SKM-1 (cell line): Measurements from ENCODE around the gene MRPL28.
"Not testable (repeated sequence)": the region's sequence is repeated elsewhere in the genome, so short reads cannot be mapped to it uniquely, and the experiment has no call there.

Source experiments
- DNase-seq: peaks from one replicate; lab custom pipeline; 2025; ENCODE audit not compliant: unreplicated experiment; lab: John Stamatoyannopoulos, UW

Gene MRPL28

DNA sequence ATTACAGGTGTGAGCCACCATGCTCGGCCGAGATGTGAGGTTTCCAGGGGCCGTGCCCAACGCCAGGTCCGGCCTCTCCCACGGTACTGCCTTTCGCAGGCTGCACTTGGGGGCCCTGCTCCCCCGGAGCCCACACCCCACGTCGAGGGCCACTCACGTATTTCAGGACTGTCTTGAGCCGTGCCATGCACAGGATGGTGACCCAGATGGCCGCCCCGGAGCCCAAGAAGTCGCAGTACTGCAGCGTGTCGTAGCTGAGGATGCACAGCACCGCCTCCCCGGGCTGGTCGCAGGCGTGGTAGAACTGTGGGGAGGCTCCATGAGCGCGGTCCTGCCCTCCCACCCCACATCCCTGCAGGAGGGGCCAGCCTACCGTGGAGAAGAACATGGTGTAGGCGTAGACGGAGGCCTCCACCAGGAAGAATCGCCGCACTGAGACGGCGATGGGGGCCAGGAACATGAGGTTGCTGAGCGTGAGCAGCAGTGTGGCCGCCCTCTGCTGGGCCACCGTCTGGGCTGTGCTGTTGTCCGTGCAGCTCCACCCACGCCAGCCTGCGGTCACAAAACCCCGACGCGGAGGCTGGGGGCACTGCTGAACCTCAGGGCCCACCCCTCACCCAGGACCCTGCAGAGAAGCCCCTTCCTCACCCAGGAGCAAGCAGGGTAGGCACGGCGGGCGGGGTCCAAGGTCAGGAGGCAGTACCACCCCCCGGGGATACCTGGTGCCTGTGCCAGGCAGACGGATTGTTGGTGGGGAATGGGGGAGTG, 3.7 kb upstream of the MRPL28 start:
- no peak for DNase-seq

DNA sequence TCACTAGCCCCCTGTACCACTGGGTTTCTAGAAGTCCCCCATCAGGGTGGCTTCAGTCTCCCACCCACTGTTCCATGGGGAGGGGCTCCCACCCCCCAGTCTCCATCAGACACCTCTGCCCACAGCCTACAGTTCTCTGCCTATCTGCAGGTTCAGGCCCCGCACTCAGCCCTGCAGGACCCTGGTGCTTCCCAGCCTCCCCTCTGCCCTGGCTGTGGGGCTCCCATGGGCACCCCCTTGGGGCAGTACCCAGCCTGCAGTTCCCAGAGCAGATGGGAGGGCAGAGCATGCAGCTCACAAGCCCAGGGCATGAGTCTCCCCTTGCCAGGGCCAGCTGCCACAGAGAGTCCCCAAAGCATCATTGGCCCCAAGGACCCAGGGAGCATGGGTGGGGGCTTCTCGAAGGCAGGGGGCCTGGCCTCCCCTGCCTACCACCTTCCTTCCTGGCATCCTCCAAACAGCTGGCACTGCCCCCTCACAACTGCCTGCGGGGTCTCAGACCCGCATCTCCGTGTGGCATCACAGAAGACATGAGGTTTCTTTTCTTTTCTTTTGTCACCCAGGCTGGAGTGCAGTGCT, 2.8 kb upstream of the MRPL28 start:
- no peak for DNase-seq

GRCh38 chr16:372302-372983, 2.1 kb upstream of the MRPL28 start:
- no peak for DNase-seq

GRCh38 chr16:371515-372301, 1.4 kb upstream of the MRPL28 start:
- no peak for DNase-seq

- no peak for DNase-seq
These were observed 709 bp upstream of the MRPL28 start for GRCh38 chr16:370979-371514.

DNA sequence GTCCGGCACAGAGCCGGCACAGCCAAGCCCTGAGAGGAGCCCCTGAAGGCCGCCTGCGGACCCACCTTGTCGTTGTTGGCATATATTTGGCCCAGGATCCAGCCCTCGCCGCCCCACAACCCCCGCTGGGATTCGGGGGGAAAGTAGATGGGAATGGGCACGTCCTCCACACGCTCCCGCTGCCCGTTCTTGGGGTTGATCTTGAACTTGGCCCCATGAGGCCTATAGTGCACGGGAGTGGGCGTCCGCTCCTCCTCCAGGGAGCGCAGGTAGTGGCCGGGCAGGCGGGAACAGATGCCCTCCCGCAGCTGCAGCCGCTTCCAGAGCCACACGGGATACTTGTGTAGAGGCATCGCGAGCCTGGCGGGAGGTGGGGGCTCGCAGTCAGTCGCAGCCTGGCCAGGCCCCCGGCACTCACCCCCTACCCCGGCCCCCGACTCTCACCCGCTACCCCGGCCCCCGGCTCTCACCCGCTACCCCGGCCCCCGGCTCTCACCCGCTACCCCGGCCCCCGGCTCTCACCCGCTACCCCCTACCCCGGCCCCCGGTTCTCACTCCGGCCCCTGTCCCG, 387 bp downstream of the MRPL28 start:
- DNase-seq = no peak

GRCh38 chr16:369275-369865, 968 bp downstream of the MRPL28 start:
- no peak for DNase-seq

- DNase-seq = no peak
These were observed 1.8 kb downstream of the MRPL28 start for GRCh38 chr16:368388-369158.

DNA sequence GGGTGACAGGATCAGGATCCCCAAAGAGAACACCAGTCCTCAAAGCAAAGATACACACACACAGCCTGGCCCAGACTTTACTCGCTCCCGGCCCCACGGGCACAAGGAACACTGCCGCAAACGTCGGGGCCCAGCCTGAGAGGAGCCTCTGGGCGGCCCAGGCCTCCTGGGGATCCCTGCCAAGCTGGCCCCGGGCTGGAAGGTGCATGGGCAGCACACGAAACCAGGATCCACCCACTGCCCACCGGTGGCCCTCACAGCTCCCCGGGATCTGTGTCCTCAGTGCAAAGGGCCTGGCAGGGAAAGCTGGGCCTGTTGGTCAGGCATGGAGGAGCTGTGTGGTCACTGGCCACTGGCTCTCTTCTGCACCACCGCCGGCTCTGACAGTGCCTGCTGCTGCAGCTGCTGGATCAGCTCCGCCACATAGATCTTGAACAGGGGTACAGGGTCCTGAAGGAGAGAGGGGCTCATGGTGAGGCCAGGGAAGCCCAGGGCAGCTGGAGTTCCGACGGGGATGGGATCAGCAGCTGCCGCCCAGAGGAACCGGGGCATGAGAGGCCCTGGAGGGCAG, 2.9 kb downstream of the MRPL28 start:
- no peak for DNase-seq

- DNase-seq = no peak
These were observed 3.9 kb downstream of the MRPL28 start for GRCh38 chr16:366476-366875.

- DNase-seq = no peak
These were observed 5.5 kb downstream of the MRPL28 start for GRCh38 chr16:364595-365491.

- DNase-seq = no peak
These were observed 6.4 kb downstream of the MRPL28 start for GRCh38 chr16:363766-364490.

DNA sequence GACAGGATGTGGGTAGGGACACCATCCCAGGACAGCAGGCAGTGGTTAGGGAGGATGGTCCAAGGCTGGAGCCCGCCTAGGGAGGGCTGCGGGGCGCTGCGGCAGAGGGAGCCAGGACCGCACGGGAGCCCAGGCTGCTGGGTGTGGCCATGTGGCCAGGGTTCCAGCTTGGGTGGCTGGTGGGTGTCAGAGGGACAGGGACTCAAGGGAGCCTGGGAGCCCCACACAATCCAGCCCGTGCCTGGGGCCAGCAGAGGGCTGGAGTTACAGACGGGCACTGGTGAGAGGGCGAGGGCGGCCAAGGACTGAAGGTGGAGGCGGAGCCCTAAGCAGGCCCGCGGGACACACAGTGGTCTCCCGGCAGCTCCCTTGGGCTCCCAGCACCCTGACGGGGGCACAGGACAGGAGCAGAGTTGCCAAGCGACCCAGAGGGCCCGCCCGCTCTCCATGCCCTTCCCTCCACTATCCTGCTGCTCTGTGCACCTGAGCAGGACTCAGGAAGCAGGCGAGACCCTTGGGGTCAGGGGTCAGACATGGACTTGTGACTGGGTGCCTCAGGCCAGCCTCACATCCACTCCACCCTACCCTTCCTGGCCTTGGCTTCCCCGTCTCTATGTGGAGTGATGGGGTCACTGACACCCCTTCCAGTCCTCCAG, 7.1 kb downstream of the MRPL28 start:
- DNase-seq = no peak

DNA sequence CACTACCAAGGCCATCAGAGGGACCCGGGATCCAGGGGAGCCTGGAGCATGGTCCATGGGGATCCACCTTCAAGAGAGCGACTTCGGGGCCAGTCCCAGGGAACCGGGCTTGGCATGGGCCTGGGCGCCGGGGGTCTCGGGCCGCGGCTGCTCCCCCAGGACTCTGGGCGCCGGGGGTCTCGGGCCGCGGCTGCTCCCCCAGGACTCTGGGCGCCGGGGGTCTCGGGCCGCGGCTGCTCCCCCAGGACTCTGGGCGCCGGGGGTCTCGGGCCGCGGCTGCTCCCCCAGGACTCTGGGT, 7.7 kb downstream of the MRPL28 start:
- not testable (repeated sequence) for DNase-seq

DNA sequence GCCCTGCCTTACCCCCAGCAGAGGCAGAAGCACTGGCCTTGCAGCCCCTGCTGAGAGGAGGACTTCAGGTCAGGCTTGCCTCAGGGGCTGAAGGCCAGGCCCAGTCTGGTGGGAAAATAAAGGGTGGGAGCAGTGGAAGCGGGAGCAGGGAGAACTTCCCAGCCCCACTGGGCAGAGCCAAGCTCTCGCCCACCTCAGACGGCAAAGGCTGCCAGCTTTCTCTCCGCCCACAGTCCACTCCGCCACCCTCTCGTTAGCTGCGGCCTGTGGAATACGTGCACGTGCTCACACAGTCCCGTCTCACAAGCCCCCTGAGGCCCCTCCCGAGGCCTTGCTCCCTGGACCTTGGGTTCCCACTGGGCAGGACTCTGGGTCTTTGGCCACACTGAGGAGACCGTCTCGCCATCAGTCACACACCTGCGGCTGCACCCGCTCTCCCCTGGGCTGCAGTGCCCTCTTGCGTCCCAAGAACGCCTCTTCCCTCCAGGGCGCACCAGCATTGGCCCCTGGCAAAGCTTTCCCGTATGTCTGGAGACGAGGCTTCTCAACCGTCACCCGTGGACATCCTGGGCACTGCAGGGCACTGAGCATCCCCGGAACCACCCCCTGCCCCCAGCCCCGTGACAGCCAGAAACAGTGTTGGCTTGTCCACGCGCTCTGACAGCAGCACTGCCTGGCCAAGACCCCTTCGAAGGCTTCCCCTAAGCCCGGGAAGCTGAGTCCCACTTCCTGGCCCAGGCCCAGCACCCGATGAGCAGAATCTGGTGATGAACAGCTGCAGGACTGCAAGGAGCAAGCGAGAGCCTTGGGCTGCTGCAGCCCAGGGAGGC, 8.3 kb downstream of the MRPL28 start:
- no peak for DNase-seq

- no peak for DNase-seq
These were observed 8.9 kb downstream of the MRPL28 start for GRCh38 chr16:361341-361871.
